Measurements from ENCODE around the gene CHIC2.

Gene CHIC2

DNA sequence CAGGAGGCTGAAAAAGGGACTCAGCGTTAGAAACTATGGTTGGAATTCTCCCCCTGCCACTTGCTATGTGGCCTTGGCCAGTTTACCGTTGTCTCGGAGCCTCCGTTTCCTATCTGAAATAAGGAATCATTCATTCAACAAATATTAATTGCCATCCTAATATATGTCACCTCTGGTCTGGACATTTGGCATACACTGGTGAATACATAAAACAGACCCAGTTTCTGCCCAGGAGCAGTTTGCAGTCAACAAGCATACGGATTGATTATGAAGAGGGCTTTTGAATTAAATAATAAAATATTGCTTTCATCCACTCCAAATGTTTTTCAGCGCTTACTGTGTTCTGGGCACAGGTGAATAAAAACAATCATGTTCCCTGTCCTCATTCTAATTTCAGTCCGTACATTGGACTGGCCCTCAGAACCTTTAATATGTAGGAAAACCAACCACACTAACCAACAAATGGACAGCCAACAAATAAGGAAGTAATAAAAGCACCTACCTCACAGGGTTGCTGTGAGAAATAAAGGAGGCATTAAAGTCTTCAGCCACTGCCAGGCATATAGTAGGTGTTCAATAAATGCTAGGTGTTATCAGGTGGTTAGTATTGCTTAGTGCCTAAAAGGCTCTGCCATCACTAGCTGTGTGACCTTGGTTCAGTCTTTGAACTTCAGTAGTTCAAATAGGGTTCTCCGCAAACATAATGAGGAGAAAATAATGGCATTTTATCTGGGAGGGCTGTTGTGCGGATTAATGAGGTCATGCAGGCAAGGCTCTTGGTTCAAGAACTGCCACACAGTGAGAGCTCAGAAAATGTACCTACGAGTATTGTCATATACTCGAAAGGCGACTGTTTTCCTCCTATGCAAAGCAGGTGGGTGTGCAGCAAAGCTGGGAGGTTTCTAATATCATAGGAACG is 28.3 kb upstream of the CHIC2 start:
- H3K36me3 ChIP-seq (ENCODE audit: control insufficient read depth in 1 of 2, insufficient read depth in 2 of 2, low read length in 2 of 2), result no peaks in the 10 kb centered on the region

GRCh38 chr4:54091637-54092404 is 27.4 kb upstream of the CHIC2 start:
- peaks cover 17 to 18% of the 10 kb centered on the region in 2 donors for H3K4me1 ChIP-seq (ENCODE audit: control insufficient read depth in 1 of 2, insufficient read depth in 2 of 2, low read length in 2 of 2)

More for the DNA sequence above, 28.3 kb upstream of the CHIC2 start:
- Histone ChIP-seq H3K9ac (ENCODE audit: low read depth in 1 of 2, low read length in 2 of 2) (peak overlapping the region in 1 of 2 donors; percentile 26), H3K4me1 (ENCODE audit: control insufficient read depth in 1 of 2, insufficient read depth in 2 of 2, low read length in 2 of 2) (peaks cover 17 to 18% of the 10 kb centered on the region in 2 donors), H3K27me3 (ENCODE audit: control insufficient read depth in 1 of 2, insufficient read depth in 2 of 2, low read length in 2 of 2) (peaks cover 66 to 81% of the 10 kb centered on the region in 2 donors), H3K27ac (ENCODE audit: low read depth, low read length) (no peak overlapping the region), H3K4me3 (ENCODE audit: low read depth in 1 of 2, low read length in 2 of 2) (peak overlapping the region; percentile 69 to 79), H3K9me3 (ENCODE audit: control insufficient read depth in 1 of 2, low read length in 2 of 2) (no peaks in the 10 kb centered on the region)

DNA sequence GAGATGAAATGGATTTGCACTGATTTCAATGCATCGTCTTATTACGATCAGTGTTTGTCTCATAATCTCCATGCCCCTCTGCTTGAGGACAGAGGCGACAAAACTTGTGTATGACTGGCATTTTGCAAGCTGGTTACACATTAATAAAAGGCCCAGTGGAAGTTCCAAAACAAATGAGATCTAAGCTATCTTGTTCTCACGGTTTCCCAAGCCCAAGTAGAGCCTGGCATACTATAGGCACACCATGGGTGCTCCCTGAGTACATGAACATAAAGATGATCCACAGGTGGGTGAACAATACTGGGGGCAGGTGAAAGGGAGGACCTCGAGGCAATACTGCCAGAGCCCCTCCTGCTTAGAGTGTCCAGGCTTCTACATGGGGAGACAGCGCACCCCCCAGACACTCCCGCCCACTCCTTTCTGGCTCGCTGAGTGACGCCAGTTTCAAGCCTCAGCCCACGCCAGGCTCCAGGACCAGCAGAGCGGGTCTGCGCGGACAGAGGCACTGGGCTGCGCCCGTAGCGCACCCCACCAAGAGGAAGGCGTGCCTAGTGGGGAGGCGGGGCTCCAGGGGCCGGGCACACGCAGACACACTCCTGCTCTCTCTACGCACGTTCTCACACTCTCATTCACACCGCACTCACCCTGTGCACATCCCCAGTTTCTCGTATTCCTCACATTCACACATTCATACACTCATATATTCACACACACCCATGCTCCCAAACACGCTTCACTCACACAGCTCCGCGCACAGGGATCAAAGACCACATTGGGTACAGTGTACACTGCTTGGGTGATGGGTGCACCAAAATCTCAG is 26.6 kb upstream of the CHIC2 start:
- Histone ChIP-seq H3K27ac (ENCODE audit: low read depth, low read length) (no peak overlapping the region), H3K4me1 (ENCODE audit: control insufficient read depth in 1 of 2, insufficient read depth in 2 of 2, low read length in 2 of 2) (peaks cover 17 to 18% of the 10 kb centered on the region in 2 donors), H3K27me3 (ENCODE audit: control insufficient read depth in 1 of 2, insufficient read depth in 2 of 2, low read length in 2 of 2) (peaks cover 52 to 71% of the 10 kb centered on the region in 2 donors), H3K36me3 (ENCODE audit: control insufficient read depth in 1 of 2, insufficient read depth in 2 of 2, low read length in 2 of 2) (no peaks in the 10 kb centered on the region), H3K4me3 (ENCODE audit: low read depth in 1 of 2, low read length in 2 of 2) (peak overlapping the region; percentile 69 to 79), H3K9ac (ENCODE audit: low read depth in 1 of 2, low read length in 2 of 2) (peak overlapping the region in 1 of 2 donors; percentile 26), H3K9me3 (ENCODE audit: control insufficient read depth in 1 of 2, low read length in 2 of 2) (no peaks in the 10 kb centered on the region)

More at GRCh38 chr4:54091637-54092404, 27.4 kb upstream of the CHIC2 start:
- no peaks in the 10 kb centered on the region for H3K36me3 ChIP-seq (ENCODE audit: control insufficient read depth in 1 of 2, insufficient read depth in 2 of 2, low read length in 2 of 2)
- peak overlapping the region; percentile 69 to 79 for H3K4me3 ChIP-seq (ENCODE audit: low read depth in 1 of 2, low read length in 2 of 2)
- H3K27me3 ChIP-seq (ENCODE audit: control insufficient read depth in 1 of 2, insufficient read depth in 2 of 2, low read length in 2 of 2), result peaks cover 60 to 76% of the 10 kb centered on the region in 2 donors
- H3K9me3 ChIP-seq (ENCODE audit: control insufficient read depth in 1 of 2, low read length in 2 of 2), result no peaks in the 10 kb centered on the region
- peak overlapping the region in 1 of 2 donors; percentile 26 for H3K9ac ChIP-seq (ENCODE audit: low read depth in 1 of 2, low read length in 2 of 2)
- no peak overlapping the region for H3K27ac ChIP-seq (ENCODE audit: low read depth, low read length)

DNA sequence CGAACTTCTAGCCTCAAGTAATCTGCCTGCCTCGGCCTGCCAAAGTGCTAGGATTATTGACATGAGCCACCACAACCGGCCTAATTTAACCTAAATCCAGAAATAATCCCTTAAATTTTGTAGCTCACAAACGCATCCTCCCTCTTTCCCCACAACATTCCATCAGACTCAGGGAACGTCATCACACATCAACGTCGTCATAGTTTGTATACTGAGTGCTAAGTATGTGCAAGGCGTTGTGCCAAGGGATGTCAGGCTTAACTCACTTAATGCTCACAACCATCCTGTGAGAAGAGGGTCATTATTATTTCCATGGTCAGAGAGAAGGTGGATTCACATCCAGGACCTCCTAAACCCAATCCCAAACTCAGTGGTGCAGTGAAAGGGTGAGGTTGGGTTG is 26.0 kb upstream of the CHIC2 start:
- H3K4me1 ChIP-seq (ENCODE audit: control insufficient read depth in 1 of 2, insufficient read depth in 2 of 2, low read length in 2 of 2), result peaks cover 17 to 18% of the 10 kb centered on the region in 2 donors
- H3K27me3 ChIP-seq (ENCODE audit: control insufficient read depth in 1 of 2, insufficient read depth in 2 of 2, low read length in 2 of 2), result peaks cover 47 to 66% of the 10 kb centered on the region in 2 donors
- no peak overlapping the region for H3K9ac ChIP-seq (ENCODE audit: low read depth in 1 of 2, low read length in 2 of 2)

GRCh38 chr4:54089875-54090274 is 25.5 kb upstream of the CHIC2 start:
- Histone ChIP-seq H3K36me3 (ENCODE audit: control insufficient read depth in 1 of 2, insufficient read depth in 2 of 2, low read length in 2 of 2) (no peaks in the 10 kb centered on the region), H3K27ac (ENCODE audit: low read depth, low read length) (no peak overlapping the region), H3K9ac (ENCODE audit: low read depth in 1 of 2, low read length in 2 of 2) (no peak overlapping the region), H3K4me1 (ENCODE audit: control insufficient read depth in 1 of 2, insufficient read depth in 2 of 2, low read length in 2 of 2) (peaks cover 17 to 18% of the 10 kb centered on the region in 2 donors), H3K9me3 (ENCODE audit: control insufficient read depth in 1 of 2, low read length in 2 of 2) (no peaks in the 10 kb centered on the region), H3K27me3 (ENCODE audit: control insufficient read depth in 1 of 2, insufficient read depth in 2 of 2, low read length in 2 of 2) (peaks cover 41 to 61% of the 10 kb centered on the region in 2 donors), H3K4me3 (ENCODE audit: low read depth in 1 of 2, low read length in 2 of 2) (no peak overlapping the region)

More for the DNA sequence above, 26.0 kb upstream of the CHIC2 start:
- no peak overlapping the region for H3K27ac ChIP-seq (ENCODE audit: low read depth, low read length)
- no peaks in the 10 kb centered on the region for H3K36me3 ChIP-seq (ENCODE audit: control insufficient read depth in 1 of 2, insufficient read depth in 2 of 2, low read length in 2 of 2)
- no peaks in the 10 kb centered on the region for H3K9me3 ChIP-seq (ENCODE audit: control insufficient read depth in 1 of 2, low read length in 2 of 2)
- no peak overlapping the region for H3K4me3 ChIP-seq (ENCODE audit: low read depth in 1 of 2, low read length in 2 of 2)

DNA sequence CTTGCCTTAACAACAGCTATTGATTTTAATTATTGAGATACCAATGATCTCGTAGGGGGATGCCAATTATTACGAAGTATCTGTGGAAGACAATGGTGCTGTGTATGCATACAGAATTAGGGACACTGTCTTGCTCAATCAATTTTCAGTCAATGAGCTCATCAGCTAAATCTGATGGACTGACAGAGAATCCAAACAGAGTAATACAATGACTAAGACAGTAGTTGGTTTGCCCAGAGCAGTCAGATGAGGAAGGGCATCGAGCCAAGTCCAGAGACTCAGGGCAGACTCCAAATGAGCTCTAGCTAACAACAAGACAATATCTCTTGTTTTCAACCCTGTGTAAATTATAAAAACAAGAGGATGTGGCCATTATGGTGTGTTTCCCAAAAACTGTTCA is 20.9 kb upstream of the CHIC2 start:
- no peaks in the 10 kb centered on the region for H3K36me3 ChIP-seq (ENCODE audit: control insufficient read depth in 1 of 2, insufficient read depth in 2 of 2, low read length in 2 of 2)
- no peak overlapping the region for H3K9ac ChIP-seq (ENCODE audit: low read depth in 1 of 2, low read length in 2 of 2)
- no peak overlapping the region for H3K4me3 ChIP-seq (ENCODE audit: low read depth in 1 of 2, low read length in 2 of 2)
- H3K9me3 ChIP-seq (ENCODE audit: control insufficient read depth in 1 of 2, low read length in 2 of 2), result no peaks in the 10 kb centered on the region
- peaks cover 0 to 19% of the 10 kb centered on the region in 2 donors for H3K27me3 ChIP-seq (ENCODE audit: control insufficient read depth in 1 of 2, insufficient read depth in 2 of 2, low read length in 2 of 2)
- no peaks in the 10 kb centered on the region for H3K4me1 ChIP-seq (ENCODE audit: control insufficient read depth in 1 of 2, insufficient read depth in 2 of 2, low read length in 2 of 2)
- H3K27ac ChIP-seq (ENCODE audit: low read depth, low read length), result no peak overlapping the region

GRCh38 chr4:54082168-54082567 is 17.8 kb upstream of the CHIC2 start:
- Histone ChIP-seq H3K27ac (ENCODE audit: low read depth, low read length) (no peak overlapping the region), H3K4me1 (ENCODE audit: control insufficient read depth in 1 of 2, insufficient read depth in 2 of 2, low read length in 2 of 2) (no peaks in the 10 kb centered on the region), H3K9me3 (ENCODE audit: control insufficient read depth in 1 of 2, low read length in 2 of 2) (no peaks in the 10 kb centered on the region), H3K4me3 (ENCODE audit: low read depth in 1 of 2, low read length in 2 of 2) (no peak overlapping the region), H3K36me3 (ENCODE audit: control insufficient read depth in 1 of 2, insufficient read depth in 2 of 2, low read length in 2 of 2) (no peaks in the 10 kb centered on the region), H3K9ac (ENCODE audit: low read depth in 1 of 2, low read length in 2 of 2) (no peak overlapping the region), H3K27me3 (ENCODE audit: control insufficient read depth in 1 of 2, insufficient read depth in 2 of 2, low read length in 2 of 2) (peaks cover 0 to 3% of the 10 kb centered on the region in 2 donors)

DNA sequence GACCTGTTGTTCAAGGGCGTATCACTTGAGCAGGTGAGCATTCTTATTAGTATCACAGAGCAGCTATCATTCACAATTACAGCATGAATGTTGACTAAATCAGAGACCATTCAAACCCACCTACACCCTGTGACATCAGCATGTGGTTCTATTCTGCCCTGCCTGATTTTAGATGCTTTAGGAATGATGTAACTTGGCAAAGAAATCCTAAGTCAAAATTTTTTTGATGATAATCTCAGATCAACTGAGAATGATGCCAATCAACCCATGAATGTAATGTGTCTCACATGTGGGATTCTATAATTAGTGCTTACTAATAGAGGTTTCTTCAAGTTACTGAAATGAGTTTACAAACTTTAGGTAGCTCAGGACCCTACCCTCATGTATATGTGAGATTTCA is 13.4 kb upstream of the CHIC2 start:
- H3K27ac ChIP-seq (ENCODE audit: low read depth, low read length), result no peak overlapping the region
- H3K36me3 ChIP-seq (ENCODE audit: control insufficient read depth in 1 of 2, insufficient read depth in 2 of 2, low read length in 2 of 2), result no peaks in the 10 kb centered on the region
- no peak overlapping the region for H3K9ac ChIP-seq (ENCODE audit: low read depth in 1 of 2, low read length in 2 of 2)
- H3K9me3 ChIP-seq (ENCODE audit: control insufficient read depth in 1 of 2, low read length in 2 of 2), result no peaks in the 10 kb centered on the region
- H3K4me3 ChIP-seq (ENCODE audit: low read depth in 1 of 2, low read length in 2 of 2), result no peak overlapping the region
- H3K4me1 ChIP-seq (ENCODE audit: control insufficient read depth in 1 of 2, insufficient read depth in 2 of 2, low read length in 2 of 2), result no peaks in the 10 kb centered on the region
- no peaks in the 10 kb centered on the region for H3K27me3 ChIP-seq (ENCODE audit: control insufficient read depth in 1 of 2, insufficient read depth in 2 of 2, low read length in 2 of 2)

GRCh38 chr4:54076673-54077072 is 12.3 kb upstream of the CHIC2 start:
- no peaks in the 10 kb centered on the region for H3K4me1 ChIP-seq (ENCODE audit: control insufficient read depth in 1 of 2, insufficient read depth in 2 of 2, low read length in 2 of 2)
- no peaks in the 10 kb centered on the region for H3K27me3 ChIP-seq (ENCODE audit: control insufficient read depth in 1 of 2, insufficient read depth in 2 of 2, low read length in 2 of 2)
- H3K4me3 ChIP-seq (ENCODE audit: low read depth in 1 of 2, low read length in 2 of 2), result no peak overlapping the region
- no peaks in the 10 kb centered on the region for H3K9me3 ChIP-seq (ENCODE audit: control insufficient read depth in 1 of 2, low read length in 2 of 2)
- H3K36me3 ChIP-seq (ENCODE audit: control insufficient read depth in 1 of 2, insufficient read depth in 2 of 2, low read length in 2 of 2), result no peaks in the 10 kb centered on the region
- no peak overlapping the region for H3K9ac ChIP-seq (ENCODE audit: low read depth in 1 of 2, low read length in 2 of 2)
- no peak overlapping the region for H3K27ac ChIP-seq (ENCODE audit: low read depth, low read length)
